T-cell (primary cell): ENCODE results near the gene PHF2. TPM values are rescaled to one million over a fixed set of nuclear protein-coding genes. Genes with fewer than 3 reads are reported as not detected.
A peak's percentile ranks its signal among the peaks of the same experiment; 100 is the strongest.

ENCODE experiments used
- ATAC-seq, 4 experiments: fragments of 200-7000 bp in 3 of 4; fragments of 150-1000 bp in 1 of 4; cut with Tn5 transposase; replicated peaks in 1 of 4; 1 replicate in 3 of 4; 2 replicates in 1 of 4; pipeline ENCODE4 v1.10.0; 2021; ENCODE audit warnings: moderate library complexity in 3 of 4, mild to moderate bottlenecking in 2 of 4, moderate number of reproducible peaks in 1 of 4
- CTCF ChIA-PET, 2 donors: fragments of 300-600 bp; sonication (Branson Sonifier 250); formaldehyde crosslinking; loops; one replicate each; lab custom pipeline; 2022; ENCODE audit warnings: antibody characterized with exemption in 2 of 2; lab: Charles Lee
- POLR2A ChIA-PET, 2 donors: fragments of 300-600 bp; sonication (Branson Sonifier 250); formaldehyde crosslinking; loops; one replicate each; lab custom pipeline; 2022; ENCODE audit warnings: antibody characterized with exemption in 2 of 2; lab: Charles Lee
- DNase-seq, 35 experiments: peaks; one replicate each; pipeline versions ENCODE4 v3.0.0 to v3.0.0-alpha.2; 2013 to 2023
- H3K27ac ChIP-seq: one replicate; pipeline ENCODE4 v1.5.1; 2013; ENCODE audit warnings: low read length
- H3K27me3 ChIP-seq, 2 experiments: replicated peaks in 1 of 2; 1 replicate in 1 of 2; 2 replicates in 1 of 2; pipeline versions ENCODE4 v1.6.1 to v1.7.0; 2013; ENCODE audit warnings: low read length in 1 of 2, mixed read lengths in 1 of 2; ENCODE audit not compliant: control insufficient read depth in 2 of 2, insufficient read depth in 2 of 2; ENCODE audit errors: extremely low read depth in 1 of 2
- H3K36me3 ChIP-seq, 2 donors: 1 replicate in 1 of 2; 2 replicates in 1 of 2; pipeline versions ENCODE4 v1.6.1 to v1.7.0; 2013; ENCODE audit warnings: low read length in 1 of 2; ENCODE audit not compliant: control insufficient read depth in 2 of 2, insufficient read depth in 1 of 2; ENCODE audit errors: extremely low read depth in 1 of 2
- H3K4me1 ChIP-seq, 2 experiments: 1 replicate in 1 of 2; 2 replicates in 1 of 2; pipeline versions ENCODE4 v1.6.1 to v1.7.0; 2013; ENCODE audit warnings: low read length in 2 of 2, mixed read lengths in 1 of 2; ENCODE audit not compliant: insufficient read depth in 2 of 2, control insufficient read depth in 1 of 2; ENCODE audit errors: extremely low read depth in 1 of 2
- H3K4me3 ChIP-seq, 2 donors: 1 replicate in 1 of 2; 2 replicates in 1 of 2; pipeline versions ENCODE4 v1.5.1 to v1.7.0; 2013; ENCODE audit warnings: mild to moderate bottlenecking in 2 of 2, low read length in 1 of 2, moderate library complexity in 1 of 2; ENCODE audit not compliant: control insufficient read depth in 1 of 2; ENCODE audit errors: extremely low read depth in 1 of 2
- H3K9me3 ChIP-seq: 2 replicates; pipeline ENCODE4 v1.7.0; 2013
- H3K27ac Mint-ChIP-seq, 2 donors: one replicate each; pipeline ENCODE4 v1.8.0; 2020 to 2021; ENCODE audit warnings: mild to moderate bottlenecking in 2 of 2, mixed read lengths in 2 of 2
- H3K27me3 Mint-ChIP-seq, 2 donors: one replicate each; pipeline ENCODE4 v1.8.0; 2021 to 2022; ENCODE audit warnings: mixed read lengths in 2 of 2
- H3K36me3 Mint-ChIP-seq: one replicate; pipeline ENCODE4 v1.8.0; 2021; ENCODE audit warnings: mixed read lengths
- H3K4me1 Mint-ChIP-seq, 3 donors: one replicate each; pipeline ENCODE4 v1.8.0; 2020 to 2022; ENCODE audit warnings: mixed read lengths in 3 of 3, mild to moderate bottlenecking in 1 of 3
- H3K4me3 Mint-ChIP-seq, 3 donors: one replicate each; pipeline ENCODE4 v1.8.0; 2020 to 2022; ENCODE audit warnings: mild to moderate bottlenecking in 3 of 3, mixed read lengths in 3 of 3, moderate library complexity in 3 of 3
- H3K9me3 Mint-ChIP-seq, 3 donors: one replicate each; pipeline ENCODE4 v1.8.0; 2020 to 2022; ENCODE audit warnings: mixed read lengths in 3 of 3
- WGBS: methylation state at CpG from one replicate; pipeline ENCODE4 v1.1.5; 2013; ENCODE audit warnings: missing lambda C conversion rate; ENCODE audit not compliant: insufficient coverage; 5-methylcytosine and 5-hydroxymethylcytosine counted together
- total RNA-seq, 35 experiments: library from RNA in 6 of 35; stranded (reverse) in 6 of 35; fragments of 120-200 nt in 1 of 35; gene quantifications; one replicate each; pipeline versions ENCODE4 v1.2.1 to v1.2.4 and lab custom pipeline; 2013 to 2026

The PHF2 gene
- total RNA-seq, 5 donors from 2014 or later (not counting 1 experiment from before 2014, with no cell fraction given), result 24.6 to 38.5 (median 34.6) TPM

DNA sequence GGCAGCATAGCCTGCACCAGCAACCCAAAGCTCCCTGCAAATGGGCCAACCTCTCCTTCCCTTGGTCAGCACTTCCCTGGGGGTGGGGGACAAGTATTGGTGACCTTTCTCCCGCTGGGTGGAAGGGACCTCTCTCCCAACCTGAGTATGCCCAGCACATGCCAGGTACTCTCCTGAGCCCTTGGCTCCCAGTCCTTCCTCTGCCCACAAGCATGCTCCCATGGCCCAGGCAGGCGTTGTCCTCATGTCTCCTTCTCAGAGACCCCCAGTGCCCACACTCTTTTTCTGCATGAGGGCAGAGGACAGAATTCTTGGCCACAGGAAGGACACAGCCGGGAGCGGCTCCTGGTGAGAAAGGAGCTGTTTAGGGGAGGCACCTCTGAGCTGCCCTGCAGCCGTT is 60.3 kb downstream of the PHF2 start:
- peaks cover 82% of the 10 kb centered on the region for H3K36me3 Mint-ChIP-seq

DNA sequence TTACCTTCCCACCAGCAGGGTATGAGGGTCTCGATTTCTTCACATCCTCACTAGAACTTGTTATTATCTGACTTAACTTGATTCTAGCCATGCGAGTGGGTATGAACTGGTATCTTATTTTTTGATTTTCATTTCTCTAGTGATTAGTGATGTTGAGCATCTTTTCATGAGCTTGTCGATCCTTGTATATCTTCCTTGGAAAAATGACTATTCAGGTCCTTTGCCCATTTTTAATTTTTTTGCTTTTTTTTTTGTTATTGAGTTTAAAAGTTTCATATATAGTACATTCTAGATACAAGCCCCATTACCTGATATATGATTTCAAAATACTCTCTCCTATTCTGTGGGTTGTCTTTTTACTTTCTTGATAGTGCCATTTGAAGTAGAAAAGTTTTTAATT is 61.5 kb downstream of the PHF2 start:
- H3K4me1 Mint-ChIP-seq, result no peaks in the 10 kb centered on the region

More for the DNA sequence above, 60.3 kb downstream of the PHF2 start:
- Mint-ChIP-seq H3K4me3 (no peak overlapping the region), H3K9me3 (peaks cover 0 to 18% (median 8%) of the 10 kb centered on the region in 3 donors), H3K27me3 (no peaks in the 10 kb centered on the region), H3K27ac (no peak overlapping the region), H3K4me1 (no peaks in the 10 kb centered on the region)
- Histone ChIP-seq H3K27me3 (no peaks in the 10 kb centered on the region), H3K36me3 (peaks cover 15 to 56% of the 10 kb centered on the region in 2 donors), H3K27ac (no peak overlapping the region), H3K4me3 (no peak overlapping the region), H3K4me1 (no peaks in the 10 kb centered on the region), H3K9me3 (peaks cover 3% of the 10 kb centered on the region)
- ChIA-PET CTCF (no interaction called here), POLR2A (no interaction called here)
- ATAC-seq (no peak), DNase-seq (no peak)
- WGBS, result 100% methylated on average over 2 of the region's 5 CpGs

DNA sequence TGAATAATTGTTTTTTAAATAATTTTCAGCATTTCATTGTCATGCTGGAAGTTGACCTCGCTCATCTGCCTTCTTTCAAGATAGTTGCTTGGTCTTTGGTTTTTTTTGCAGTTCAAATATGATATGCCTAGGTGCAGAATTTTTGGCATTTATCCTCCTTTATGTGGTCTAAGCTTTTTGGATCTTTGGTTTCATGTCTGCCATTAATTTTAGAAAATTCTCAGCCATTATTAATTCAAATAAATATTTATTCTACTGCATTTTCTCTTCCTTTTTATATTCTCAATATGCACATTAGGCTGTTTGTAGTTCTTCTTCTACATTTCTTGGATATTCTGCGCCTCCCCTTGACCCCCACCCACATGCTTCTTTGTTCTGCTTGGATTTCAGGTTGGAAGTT is 63.6 kb downstream of the PHF2 start:
- no peak overlapping the region for H3K27ac Mint-ChIP-seq
- DNase-seq (no peak), ATAC-seq (no peak)
- no peak overlapping the region for H3K4me3 Mint-ChIP-seq
- Histone ChIP-seq H3K36me3 (peaks cover 16 to 53% of the 10 kb centered on the region in 2 donors), H3K9me3 (peaks cover 3% of the 10 kb centered on the region), H3K4me3 (no peak overlapping the region), H3K4me1 (no peaks in the 10 kb centered on the region), H3K27ac (no peak overlapping the region), H3K27me3 (no peaks in the 10 kb centered on the region)
- H3K4me1 Mint-ChIP-seq, result no peaks in the 10 kb centered on the region
- H3K36me3 Mint-ChIP-seq, result peaks cover 85% of the 10 kb centered on the region
- ChIA-PET CTCF (interaction anchor here in 1 of 2 donors (0.6 kb wide), 1 partner anchor 46 kb away, joined by 3 read pairs; no protein-coding TSS in a partner anchor), POLR2A (no interaction called here)
- H3K27me3 Mint-ChIP-seq, result no peaks in the 10 kb centered on the region
- H3K9me3 Mint-ChIP-seq, result peaks cover 0 to 18% (median 8%) of the 10 kb centered on the region in 3 donors
- no CpG with 5 or more reads among the region's 2 CpGs for WGBS

More for the DNA sequence above, 61.5 kb downstream of the PHF2 start:
- Mint-ChIP-seq H3K4me3 (no peak overlapping the region), H3K9me3 (peaks cover 0 to 18% (median 8%) of the 10 kb centered on the region in 3 donors), H3K27me3 (no peaks in the 10 kb centered on the region), H3K36me3 (peaks cover 84% of the 10 kb centered on the region), H3K27ac (no peak overlapping the region)
- CTCF ChIA-PET, result no interaction called here
- no peaks in the 10 kb centered on the region for H3K27me3 ChIP-seq
- H3K4me3 ChIP-seq, result no peak overlapping the region
- H3K9me3 ChIP-seq, result peaks cover 3% of the 10 kb centered on the region
- H3K27ac ChIP-seq, result no peak overlapping the region
- H3K4me1 ChIP-seq, result no peaks in the 10 kb centered on the region
- ATAC-seq (no peak), DNase-seq (no peak)
- H3K36me3 ChIP-seq, result peaks cover 15 to 51% of the 10 kb centered on the region in 2 donors
- POLR2A ChIA-PET, result no interaction called here
- 100% methylated on average over 1 of the region's 3 CpGs for WGBS

DNA sequence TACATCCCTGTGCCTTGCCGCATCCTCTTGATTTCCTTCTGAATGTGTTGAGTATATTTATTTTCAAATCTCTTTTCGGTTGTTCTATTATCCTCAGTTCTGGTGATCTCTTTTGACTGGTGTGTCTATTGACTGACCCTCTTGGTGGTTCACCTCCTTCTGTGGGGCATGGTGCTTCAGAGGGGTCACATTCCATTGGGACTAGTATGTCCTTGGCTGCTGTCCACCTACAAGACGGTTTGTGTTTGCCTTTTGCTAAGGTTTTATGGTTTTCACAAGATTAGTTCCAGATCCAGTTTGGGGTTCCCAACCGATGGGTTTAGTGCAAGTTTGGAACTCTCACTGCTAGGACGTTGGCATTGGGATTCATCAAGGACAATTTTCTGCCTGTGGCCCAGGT is 66.6 kb downstream of the PHF2 start:
- ChIA-PET POLR2A (no interaction called here), CTCF (interaction anchor here in 1 of 2 donors (0.6 kb wide), 1 partner anchor 165 kb away, joined by 5 read pairs; no protein-coding TSS in a partner anchor)
- peaks cover 0 to 2% of the 10 kb centered on the region in 2 experiments for H3K27me3 ChIP-seq
- no peaks in the 10 kb centered on the region for H3K9me3 ChIP-seq
- H3K4me3 ChIP-seq, result no peak overlapping the region
- peaks cover 19 to 50% of the 10 kb centered on the region in 2 donors for H3K36me3 ChIP-seq
- no peak overlapping the region for H3K27ac ChIP-seq
- no peak for DNase-seq
- Mint-ChIP-seq H3K27me3 (no peaks in the 10 kb centered on the region), H3K27ac (no peak overlapping the region), H3K4me3 (no peak overlapping the region), H3K36me3 (peaks cover 56% of the 10 kb centered on the region), H3K4me1 (no peaks in the 10 kb centered on the region), H3K9me3 (peaks cover 0 to 6% (median 0%) of the 10 kb centered on the region in 3 donors)
- ATAC-seq, result no peak
- WGBS, result 92% methylated on average over 3 of the region's 5 CpGs
- H3K4me1 ChIP-seq, result no peaks in the 10 kb centered on the region

DNA sequence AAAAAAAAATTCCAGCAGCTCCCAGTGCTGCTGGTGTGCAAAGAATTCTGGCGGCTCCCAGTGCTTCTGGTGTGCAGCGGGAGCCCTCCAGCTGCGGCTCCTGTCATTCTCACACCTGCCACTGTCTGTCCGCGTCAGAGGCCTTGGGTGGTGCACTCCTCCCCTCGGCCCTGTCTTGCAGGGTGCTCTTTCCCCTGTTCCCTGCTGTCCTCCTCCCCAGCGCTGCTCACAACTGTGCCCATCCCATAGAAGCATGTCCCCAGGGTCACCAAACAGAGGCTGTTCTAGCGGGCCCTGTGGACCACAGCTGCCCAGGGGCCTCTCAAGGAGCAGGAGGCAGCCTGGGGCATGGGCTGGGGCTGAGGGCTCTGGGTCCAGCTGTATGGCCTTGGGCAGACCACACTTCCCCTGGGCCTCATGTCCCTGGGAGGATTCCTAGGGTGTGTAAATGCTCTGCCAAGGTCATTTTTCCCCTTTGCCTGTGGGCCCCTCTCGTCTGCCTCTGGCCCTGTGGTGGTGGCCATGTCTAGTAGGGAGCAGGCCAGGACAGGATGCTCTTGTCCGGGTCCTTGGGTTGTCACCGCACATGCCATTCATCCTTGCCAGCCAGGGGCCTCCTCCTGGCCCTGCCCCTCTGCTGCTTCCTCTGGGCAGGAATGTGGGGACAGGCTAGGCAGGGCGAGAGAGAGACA is 68.2 kb downstream of the PHF2 start:
- H3K4me3 ChIP-seq, result no peak overlapping the region
- no peak overlapping the region for H3K4me3 Mint-ChIP-seq
- H3K27me3 ChIP-seq, result peaks cover 0 to 2% of the 10 kb centered on the region in 2 experiments
- H3K27ac Mint-ChIP-seq, result no peak overlapping the region
- no peaks in the 10 kb centered on the region for H3K4me1 ChIP-seq
- no peak overlapping the region for H3K27ac ChIP-seq
- no peaks in the 10 kb centered on the region for H3K27me3 Mint-ChIP-seq
- peaks cover 49% of the 10 kb centered on the region for H3K36me3 Mint-ChIP-seq
- CTCF ChIA-PET, result no interaction called here
- ATAC-seq (no peak), DNase-seq (peak in 2 of 35 experiments; percentile 7 to 19)
- POLR2A ChIA-PET, result no interaction called here
- no peaks in the 10 kb centered on the region for H3K9me3 Mint-ChIP-seq
- no peaks in the 10 kb centered on the region for H3K4me1 Mint-ChIP-seq
- no peaks in the 10 kb centered on the region for H3K9me3 ChIP-seq
- peaks cover 22 to 52% of the 10 kb centered on the region in 2 donors for H3K36me3 ChIP-seq
- 93% methylated on average over 11 of the region's 12 CpGs for WGBS

DNA sequence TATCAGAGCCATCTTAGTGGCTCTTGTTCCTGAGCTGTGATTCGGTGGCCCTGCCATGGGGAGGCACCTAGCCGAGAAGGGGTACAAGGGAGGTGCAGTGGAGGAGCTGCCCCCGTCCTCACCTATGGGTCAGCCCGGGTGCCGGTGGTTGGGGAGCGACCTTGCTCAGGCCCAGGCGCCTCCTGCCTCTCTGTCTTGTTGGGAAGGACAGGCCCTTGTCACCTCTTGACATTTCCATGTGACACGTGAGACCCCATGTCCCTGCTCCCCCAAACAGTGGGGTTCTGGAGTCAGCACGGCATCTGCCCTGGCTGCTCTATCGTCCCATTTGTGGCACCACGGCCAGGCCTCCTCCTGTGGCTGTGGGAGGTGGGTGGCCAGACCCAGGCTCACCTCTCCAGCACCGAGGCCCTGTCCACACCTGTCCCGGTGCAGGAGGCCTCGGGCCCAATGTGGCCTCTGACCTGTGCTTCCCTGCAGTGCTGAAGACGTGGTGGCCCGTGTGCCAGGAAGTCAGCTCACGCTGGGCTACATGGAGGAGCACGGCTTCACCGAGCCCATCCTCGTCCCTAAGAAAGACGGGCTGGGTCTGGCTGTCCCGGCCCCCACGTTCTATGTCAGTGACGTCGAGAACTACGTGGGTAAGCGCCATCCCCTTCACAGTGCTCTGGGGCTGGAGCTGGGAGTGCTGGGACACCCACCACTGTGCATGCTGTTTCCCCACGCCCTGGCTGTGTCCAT is 68.9 kb downstream of the PHF2 start:
- Mint-ChIP-seq H3K27ac (no peak overlapping the region), H3K4me3 (no peak overlapping the region), H3K36me3 (peaks cover 43% of the 10 kb centered on the region), H3K27me3 (no peaks in the 10 kb centered on the region), H3K9me3 (no peaks in the 10 kb centered on the region), H3K4me1 (no peaks in the 10 kb centered on the region)
- H3K27me3 ChIP-seq, result peaks cover 0 to 2% of the 10 kb centered on the region in 2 experiments
- POLR2A ChIA-PET, result no interaction called here
- peaks cover 28 to 58% of the 10 kb centered on the region in 2 donors for H3K36me3 ChIP-seq
- no peak overlapping the region for H3K4me3 ChIP-seq
- 92% methylated on average over 25 of the region's 28 CpGs for WGBS
- no peak for ATAC-seq
- H3K9me3 ChIP-seq, result no peaks in the 10 kb centered on the region
- H3K4me1 ChIP-seq, result no peaks in the 10 kb centered on the region
- H3K27ac ChIP-seq, result no peak overlapping the region
- DNase-seq, result peak in 2 of 35 experiments; percentile 2 to 18
- CTCF ChIA-PET, result no interaction called here
